Vagina (tissue), 2 donors: ENCODE results near the gene PCDH1. TPM values are rescaled to one million over a fixed set of nuclear protein-coding genes. Genes with fewer than 3 reads are reported as not detected.

ENCODE experiments used
- DNase-seq, 2 donors: peaks; one replicate each; pipeline ENCODE4 v3.0.0-alpha.2; 2017; ENCODE audit errors: extremely low spot score in 2 of 2
- H3K27ac ChIP-seq: fragments of 200-600 bp; sonication (generic); one replicate; pipeline ENCODE4 v1.5.1; 2019
- H3K27me3 ChIP-seq: fragments of 200-600 bp; sonication (generic); one replicate; pipeline ENCODE4 v1.5.1; 2019
- H3K36me3 ChIP-seq, 2 donors: fragments of 200-600 bp; sonication (generic); one replicate each; pipeline ENCODE4 v1.5.1; 2017 to 2019
- H3K4me1 ChIP-seq: fragments of 200-600 bp; sonication (generic); one replicate; pipeline ENCODE4 v1.5.1; 2019
- H3K4me3 ChIP-seq, 2 donors: fragments of 200-600 bp; sonication (generic); 1 replicate in 1 of 2; 2 replicates in 1 of 2; pipeline ENCODE4 v1.5.1; 2016 to 2019
- H3K9me3 ChIP-seq: fragments of 200-600 bp; sonication (generic); one replicate; pipeline ENCODE4 v1.5.1; 2019
- POLR2A ChIP-seq, 2 donors: fragments of 450-650 bp; IDR thresholded peaks; one replicate each; pipeline ENCODE4 v1.6.1; 2017; ENCODE audit warnings: antibody characterized with exemption in 2 of 2, mild to moderate bottlenecking in 2 of 2, moderate library complexity in 2 of 2
- POLR2AphosphoS5 ChIP-seq, 2 donors: sonication (generic); formaldehyde crosslinking; IDR thresholded peaks; one replicate each; pipeline ENCODE4 v1.9.0; 2017; ENCODE audit warnings: antibody characterized with exemption in 2 of 2, mild to moderate bottlenecking in 2 of 2, low read depth in 1 of 2; ENCODE audit not compliant: insufficient read depth in 1 of 2
- intact Hi-C: fragments of 100-400 bp; cut with DNase I; formaldehyde crosslinking; loops from one replicate; pipeline ENCODE4 v1.15.1; 2023
- total RNA-seq: library from RNA; depleted of rRNA; stranded (reverse); fragments of >200 nt; gene quantifications from one replicate; pipeline ENCODE4 v1.2.3, GENCODE V29; 2016
- TF ChIP-seq, protein P1 (sequence below), 3 experiments: fragments of 450-650 bp in 2 of 3; fragments of 200-600 bp in 1 of 3; sonication (generic) in 1 of 3; IDR thresholded peaks; one replicate each; pipeline ENCODE4 v1.5.1; 2017 to 2019; ENCODE audit warnings: antibody characterized with exemption in 3 of 3, mild to moderate bottlenecking in 2 of 3, moderate library complexity in 2 of 3

PCDH1 gene
- total RNA-seq, 1 donor from 2014 or later, result 38.8 TPM

DNA sequence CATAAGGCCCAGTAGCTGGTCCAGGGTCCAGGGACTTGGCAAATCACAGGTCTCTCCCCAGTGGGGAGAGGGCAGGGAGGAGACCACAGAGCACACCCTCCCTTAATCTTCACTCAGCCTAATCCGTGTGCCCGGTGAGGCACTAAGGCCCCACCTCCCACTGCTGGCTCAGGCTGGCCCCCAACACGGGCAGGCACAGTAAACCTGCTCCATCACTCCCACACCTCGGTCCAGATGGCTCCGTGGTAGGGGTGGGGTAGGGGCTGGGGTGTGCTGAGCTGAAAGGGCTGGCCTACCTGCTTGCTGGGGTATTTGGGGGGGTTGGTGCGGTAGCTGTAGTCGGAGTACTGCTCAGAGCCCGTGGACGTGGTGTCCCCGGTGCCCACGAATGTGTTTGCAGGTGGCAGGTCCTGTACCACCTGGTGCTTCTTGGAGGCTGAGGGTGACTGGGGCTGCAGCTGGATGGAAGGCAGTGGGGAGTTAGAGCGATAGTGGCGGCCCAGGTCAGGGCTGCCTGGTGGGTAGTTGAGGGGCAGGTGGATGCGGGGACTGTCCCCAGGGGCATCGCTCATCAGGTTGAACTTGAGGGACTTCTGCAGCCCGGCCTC is 15.2 kb downstream of the PCDH1 start:
- no peak for DNase-seq
- Histone ChIP-seq H3K27me3 (no peaks in the 10 kb centered on the region), H3K27ac (no peak overlapping the region), H3K4me1 (peaks cover 7% of the 10 kb centered on the region), H3K4me3 (no peak overlapping the region), H3K9me3 (no peaks in the 10 kb centered on the region), H3K36me3 (peaks cover 0 to 5% of the 10 kb centered on the region in 2 donors)
- intact Hi-C loops, result no loop called here
- TF ChIP-seq, protein P1, sequence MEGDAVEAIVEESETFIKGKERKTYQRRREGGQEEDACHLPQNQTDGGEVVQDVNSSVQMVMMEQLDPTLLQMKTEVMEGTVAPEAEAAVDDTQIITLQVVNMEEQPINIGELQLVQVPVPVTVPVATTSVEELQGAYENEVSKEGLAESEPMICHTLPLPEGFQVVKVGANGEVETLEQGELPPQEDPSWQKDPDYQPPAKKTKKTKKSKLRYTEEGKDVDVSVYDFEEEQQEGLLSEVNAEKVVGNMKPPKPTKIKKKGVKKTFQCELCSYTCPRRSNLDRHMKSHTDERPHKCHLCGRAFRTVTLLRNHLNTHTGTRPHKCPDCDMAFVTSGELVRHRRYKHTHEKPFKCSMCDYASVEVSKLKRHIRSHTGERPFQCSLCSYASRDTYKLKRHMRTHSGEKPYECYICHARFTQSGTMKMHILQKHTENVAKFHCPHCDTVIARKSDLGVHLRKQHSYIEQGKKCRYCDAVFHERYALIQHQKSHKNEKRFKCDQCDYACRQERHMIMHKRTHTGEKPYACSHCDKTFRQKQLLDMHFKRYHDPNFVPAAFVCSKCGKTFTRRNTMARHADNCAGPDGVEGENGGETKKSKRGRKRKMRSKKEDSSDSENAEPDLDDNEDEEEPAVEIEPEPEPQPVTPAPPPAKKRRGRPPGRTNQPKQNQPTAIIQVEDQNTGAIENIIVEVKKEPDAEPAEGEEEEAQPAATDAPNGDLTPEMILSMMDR (IDR thresholded peaks at IDR 0.05), result no peak
- TF ChIP-seq POLR2A (IDR thresholded peaks at IDR 0.05) (no peak), POLR2AphosphoS5 (IDR thresholded peaks at IDR 0.05; ENCODE audit: insufficient read depth in 1 of 2, low read depth in 1 of 2) (no peak)

DNA sequence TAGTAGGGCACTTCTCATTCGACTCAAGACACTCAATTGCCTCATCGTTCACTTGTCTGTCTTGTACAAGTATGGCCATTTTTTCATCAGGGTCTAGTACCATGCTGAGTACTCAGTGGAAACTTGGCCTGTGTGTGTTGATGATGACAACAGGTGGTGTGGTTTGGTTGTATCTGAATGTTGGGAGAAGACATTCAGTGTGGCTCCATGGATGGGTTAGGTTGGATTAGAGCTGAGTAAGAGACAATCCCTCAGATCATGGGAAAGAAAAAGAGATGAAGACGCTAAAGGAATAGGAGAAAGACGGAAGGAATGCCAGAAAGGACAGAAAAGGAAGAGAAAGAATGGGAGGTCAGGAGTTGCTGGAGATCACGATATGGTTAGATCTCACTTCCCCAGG is 17.0 kb downstream of the PCDH1 start:
- H3K36me3 ChIP-seq, result peaks cover 0 to 5% of the 10 kb centered on the region in 2 donors
- no peaks in the 10 kb centered on the region for H3K9me3 ChIP-seq
- TF ChIP-seq POLR2A (IDR thresholded peaks at IDR 0.05), result no peak
- intact Hi-C loops, result no loop called here
- peaks cover 7% of the 10 kb centered on the region for H3K4me1 ChIP-seq
- no peak for DNase-seq
- H3K4me3 ChIP-seq, result no peak overlapping the region
- H3K27ac ChIP-seq, result no peak overlapping the region
- no peaks in the 10 kb centered on the region for H3K27me3 ChIP-seq

DNA sequence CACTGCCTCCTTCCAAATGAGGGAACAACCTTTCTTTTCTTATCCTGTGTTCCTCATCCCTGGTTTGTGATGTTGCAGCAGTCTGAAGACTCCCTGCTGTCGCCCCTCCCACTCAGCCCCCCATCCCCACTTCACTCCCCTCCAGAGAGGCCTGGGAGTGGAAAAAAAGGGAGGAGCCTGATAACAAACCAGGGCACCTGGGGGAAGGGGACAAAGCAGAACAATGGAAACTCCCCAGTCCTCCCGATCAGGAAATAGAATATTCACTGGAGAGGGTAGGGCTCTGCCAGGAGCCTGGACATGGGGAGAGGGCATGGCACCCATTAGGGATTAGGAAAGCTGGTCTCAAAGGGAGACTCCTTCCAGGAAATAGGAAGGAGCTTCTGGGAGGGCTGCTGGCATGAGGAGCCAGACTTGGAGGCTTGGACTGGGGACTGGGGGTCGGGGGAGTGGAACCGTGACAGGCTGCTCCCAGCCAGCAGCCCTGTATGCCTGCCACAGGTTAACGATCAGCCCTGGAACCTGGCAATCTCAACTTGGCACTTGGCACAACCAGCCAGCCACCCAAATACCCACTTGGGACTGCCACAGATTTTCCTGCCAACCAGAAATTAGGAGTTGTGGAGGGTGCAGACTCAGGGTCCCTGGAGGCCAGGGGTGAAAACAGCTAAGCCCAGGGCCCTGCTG is 20.0 kb downstream of the PCDH1 start:
- intact Hi-C loops, result no loop called here
- no peaks in the 10 kb centered on the region for H3K36me3 ChIP-seq
- H3K4me1 ChIP-seq, result peaks cover 7% of the 10 kb centered on the region
- no peak for DNase-seq
- TF ChIP-seq, protein P1 (IDR thresholded peaks at IDR 0.05), result no peak
- no peak overlapping the region for H3K27ac ChIP-seq
- H3K9me3 ChIP-seq, result no peaks in the 10 kb centered on the region
- H3K27me3 ChIP-seq, result no peaks in the 10 kb centered on the region
- no peak overlapping the region for H3K4me3 ChIP-seq

DNA sequence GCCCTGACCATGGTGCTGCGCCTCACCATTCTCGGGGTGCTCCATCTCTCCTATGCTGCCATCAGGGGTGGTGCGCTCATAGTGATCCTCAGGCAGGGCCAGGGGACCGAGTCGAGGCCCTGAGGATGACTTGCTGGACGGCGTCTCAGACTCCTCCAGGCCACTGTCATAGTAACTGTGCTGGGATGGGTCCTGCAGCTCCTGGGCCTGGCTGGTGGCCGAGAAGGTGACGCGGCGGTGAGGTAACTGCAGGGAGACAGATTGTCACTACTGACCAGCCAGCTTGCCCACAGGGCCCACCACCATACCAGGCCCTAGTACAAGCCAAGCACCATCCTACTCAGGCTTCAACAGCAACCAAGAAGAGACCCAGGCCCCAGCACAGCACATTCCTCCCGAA is 21.0 kb downstream of the PCDH1 start:
- intact Hi-C loops, result no loop called here
- Histone ChIP-seq H3K27me3 (no peaks in the 10 kb centered on the region), H3K4me1 (peaks cover 7% of the 10 kb centered on the region), H3K36me3 (no peaks in the 10 kb centered on the region), H3K9me3 (no peaks in the 10 kb centered on the region), H3K4me3 (no peak overlapping the region), H3K27ac (no peak overlapping the region)
- TF ChIP-seq POLR2A (IDR thresholded peaks at IDR 0.05) (no peak), POLR2AphosphoS5 (IDR thresholded peaks at IDR 0.05; ENCODE audit: insufficient read depth in 1 of 2, low read depth in 1 of 2) (no peak)
- TF ChIP-seq, protein P1 (IDR thresholded peaks at IDR 0.05), result no peak
- DNase-seq, result no peak

DNA sequence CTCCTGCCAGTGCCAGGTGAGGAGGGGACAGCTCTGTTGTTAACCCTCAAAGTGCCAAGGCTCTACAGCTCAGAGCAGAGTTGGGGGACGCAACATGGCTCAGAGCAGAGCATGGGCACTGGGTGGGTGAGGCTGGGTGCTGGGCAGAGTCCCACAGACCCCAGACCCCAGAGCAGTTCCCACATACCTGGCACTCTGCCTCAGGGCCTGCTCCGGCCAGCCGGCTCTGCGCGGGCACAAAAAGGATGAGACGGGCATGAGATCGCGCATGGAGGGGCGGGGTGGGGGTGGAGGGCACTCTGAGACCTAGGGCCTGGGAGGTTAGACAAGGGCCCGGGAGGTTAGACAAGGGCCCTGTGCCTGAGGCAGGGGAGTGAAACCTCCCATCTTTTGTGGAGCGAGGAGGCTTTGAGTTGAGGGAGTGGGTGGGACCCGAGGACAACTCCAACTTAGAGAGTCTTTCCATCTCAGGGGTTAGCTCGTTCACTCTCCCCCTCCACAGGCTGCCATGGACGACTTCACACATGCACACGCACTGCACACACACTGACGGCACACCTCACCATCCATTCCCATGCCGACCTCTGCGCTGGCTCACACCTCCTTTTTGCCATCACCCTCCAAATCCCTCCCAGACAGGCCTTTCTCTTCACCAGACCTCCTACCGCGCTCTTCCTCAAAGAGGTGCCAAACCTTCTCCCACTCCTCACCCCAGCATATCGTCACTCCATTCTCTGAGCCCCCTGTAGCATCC is 22.0 kb downstream of the PCDH1 start:
- Histone ChIP-seq H3K9me3 (no peaks in the 10 kb centered on the region), H3K27me3 (no peaks in the 10 kb centered on the region), H3K27ac (no peak overlapping the region), H3K4me3 (no peak overlapping the region), H3K36me3 (no peaks in the 10 kb centered on the region), H3K4me1 (peaks cover 9% of the 10 kb centered on the region)
- TF ChIP-seq POLR2AphosphoS5 (IDR thresholded peaks at IDR 0.05; ENCODE audit: insufficient read depth in 1 of 2, low read depth in 1 of 2) (no peak), POLR2A (IDR thresholded peaks at IDR 0.05) (no peak)
- TF ChIP-seq, protein P1 (IDR thresholded peaks at IDR 0.05), result no peak
- intact Hi-C loops, result no loop called here
- no peak for DNase-seq
